Transverse colon (tissue), 4 donors: Measurements from ENCODE around the gene RALGAPA2. TPM values are rescaled to one million over a fixed set of nuclear protein-coding genes. Genes with fewer than 3 reads are reported as not detected.

Experiments used
- DNase-seq: peaks from one replicate; pipeline ENCODE4 v3.0.0-alpha.2; 2019
- H3K27ac ChIP-seq, 4 donors: fragments of 200-600 bp; sonication (generic); 2 replicates each; pipeline ENCODE4 v1.5.1; 2016 to 2018; ENCODE audit warnings: inconsistent platforms in 4 of 4
- H3K27me3 ChIP-seq: fragments of 200-600 bp; sonication (generic); 2 replicates; pipeline ENCODE4 v1.5.1; 2017; ENCODE audit warnings: inconsistent platforms
- H3K36me3 ChIP-seq, 4 donors: fragments of 200-600 bp; sonication (generic); 2 replicates each; pipeline ENCODE4 v1.5.1; 2017 to 2019; ENCODE audit warnings: inconsistent platforms in 4 of 4
- H3K4me1 ChIP-seq, 4 donors: fragments of 200-600 bp; sonication (generic); 2 replicates each; pipeline ENCODE4 v1.5.1; 2017 to 2020; ENCODE audit warnings: inconsistent platforms in 4 of 4
- H3K4me3 ChIP-seq, 4 donors: fragments of 200-600 bp; sonication (generic); 1 replicate in 1 of 4; 2 replicates in 3 of 4; pipeline versions ENCODE4 v1.5.1 to v1.6.1; 2017 to 2019; ENCODE audit warnings: inconsistent platforms in 4 of 4
- H3K9me3 ChIP-seq, 2 donors: fragments of 200-600 bp; sonication (generic); 2 replicates each; pipeline ENCODE4 v1.5.1; 2017 to 2019; ENCODE audit warnings: inconsistent platforms in 2 of 2
- CTCF ChIP-seq, 5 experiments: fragments of 200-600 bp in 3 of 5; fragments of 450-650 bp in 2 of 5; sonication (generic) in 3 of 5; IDR thresholded peaks; 1 replicate in 2 of 5; 2 replicates in 3 of 5; pipeline ENCODE4 v1.5.1; 2016 to 2017; ENCODE audit warnings: antibody characterized with exemption in 5 of 5, inconsistent platforms in 3 of 5, mild to moderate bottlenecking in 2 of 5, moderate library complexity in 1 of 5
- EP300 ChIP-seq: sonication (generic); formaldehyde crosslinking; IDR thresholded peaks from one replicate; pipeline ENCODE4 v1.6.1; 2017; ENCODE audit warnings: antibody characterized with exemption, low read depth
- POLR2A ChIP-seq: fragments of 450-650 bp; IDR thresholded peaks from one replicate; pipeline ENCODE4 v1.6.1; 2016; ENCODE audit warnings: antibody characterized with exemption, mild to moderate bottlenecking, moderate library complexity
- POLR2AphosphoS5 ChIP-seq, 3 donors: sonication (generic); formaldehyde crosslinking; IDR thresholded peaks; one replicate each; pipeline ENCODE4 v1.6.1; 2016; ENCODE audit warnings: antibody characterized with exemption in 3 of 3
- WGBS, 2 donors: methylation state at CpG; one replicate each; pipeline ENCODE4 v1.1.5; 2018; ENCODE audit warnings: low coverage in 1 of 2; 5-methylcytosine and 5-hydroxymethylcytosine counted together
- in situ Hi-C, 4 donors: fragments of 200-750 bp; cut with MboI; loops; one replicate each; pipeline versions ENCODE4 v1.15.0 to v1.15.1; 2017; ENCODE audit warnings: low sequenced_read_pairs in 3 of 4, low pct_ligation_motif_present in 1 of 4, low pct_unique_long_range_greater_than_20kb in 1 of 4
- intact Hi-C: fragments of 100-400 bp; cut with DNase I; formaldehyde crosslinking; loops from one replicate; pipeline ENCODE4 v1.15.1; 2023; ENCODE audit warnings: low total_unique reads
- total RNA-seq, 4 donors: library from RNA; depleted of rRNA; stranded (reverse); fragments of >200 nt; gene quantifications; one replicate each; pipeline ENCODE4 v1.1.0, GENCODE V29; 2016

The RALGAPA2 gene
- total RNA-seq, 4 donors from 2014 or later: 29.5 to 84.0 (median 66.5) TPM

- Histone ChIP-seq H3K27me3 (no peaks in the 10 kb centered on the region), H3K4me1 (no peaks in the 10 kb centered on the region), H3K9me3 (no peaks in the 10 kb centered on the region), H3K4me3 (no peak overlapping the region), H3K36me3 (peaks cover 0 to 28% (median 8%) of the 10 kb centered on the region in 4 donors), H3K27ac (no peak overlapping the region)
- no peak for DNase-seq
- TF ChIP-seq POLR2A: no peak
- TF ChIP-seq POLR2AphosphoS5 (IDR thresholded peaks at IDR 0.05): no peak
- TF ChIP-seq CTCF (IDR thresholded peaks at IDR 0.05): no peak
- no peak for TF ChIP-seq EP300
- in situ Hi-C loops (no loop called here), intact Hi-C loops (no loop called here)
- 75 to 82% methylated on average over 2 of the region's 2 CpGs for WGBS, 2 donors
Measured at GRCh38 chr20:20624914-20625313, 87.5 kb downstream of the RALGAPA2 start.

GRCh38 chr20:20621195-20621594, 91.2 kb downstream of the RALGAPA2 start:
- WGBS, 2 donors: 88 to 100% methylated on average over 1 of the region's 1 CpG
- intact Hi-C loops: no loop called here
- Histone ChIP-seq H3K27me3 (no peaks in the 10 kb centered on the region), H3K27ac (no peak overlapping the region), H3K4me1 (no peaks in the 10 kb centered on the region), H3K9me3 (no peaks in the 10 kb centered on the region), H3K4me3 (no peak overlapping the region), H3K36me3 (peaks cover 0 to 16% (median 5%) of the 10 kb centered on the region in 4 donors)
- DNase-seq: no peak
- in situ Hi-C loops: no loop called here
- no peak for TF ChIP-seq POLR2AphosphoS5 (IDR thresholded peaks at IDR 0.05)
- no peak for TF ChIP-seq CTCF (IDR thresholded peaks at IDR 0.05)
- TF ChIP-seq EP300: no peak
- no peak for TF ChIP-seq POLR2A

DNA sequence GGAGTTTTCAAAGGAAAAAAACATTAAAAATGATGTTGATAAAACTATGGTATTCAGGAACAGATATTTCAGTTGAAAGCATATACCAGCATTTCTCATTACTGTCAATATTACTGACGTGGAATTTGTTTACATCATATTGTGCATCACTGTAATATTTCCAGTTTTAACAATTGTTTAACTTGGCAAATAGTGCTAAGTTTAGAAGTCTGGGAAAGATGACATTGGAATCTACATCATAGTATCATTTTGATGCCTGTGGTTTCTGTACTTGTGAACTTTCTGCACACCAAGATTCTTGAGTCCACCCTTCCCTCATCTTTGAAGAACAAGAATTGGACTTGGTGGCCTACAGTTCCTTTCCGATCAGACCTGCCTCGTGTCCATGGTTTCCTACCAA, 98.1 kb downstream of the RALGAPA2 start:
- no peak for DNase-seq
- Histone ChIP-seq H3K4me3 (no peak overlapping the region), H3K9me3 (no peaks in the 10 kb centered on the region), H3K4me1 (peaks cover 0 to 14% (median 5%) of the 10 kb centered on the region in 4 donors), H3K36me3 (peaks cover 0 to 22% (median 4%) of the 10 kb centered on the region in 4 donors), H3K27me3 (no peaks in the 10 kb centered on the region), H3K27ac (no peak overlapping the region)
- WGBS, 2 donors: 73 to 93% methylated on average over 1 to 3 of the region's 3 CpGs
- TF ChIP-seq CTCF (IDR thresholded peaks at IDR 0.05) (no peak), POLR2AphosphoS5 (IDR thresholded peaks at IDR 0.05) (no peak), POLR2A (no peak), EP300 (no peak)
- in situ Hi-C loops: no loop called here
- intact Hi-C loops: no loop called here

GRCh38 chr20:20612251-20612650, 100.2 kb downstream of the RALGAPA2 start:
- WGBS, 2 donors: 29 to 37% methylated on average over 2 of the region's 2 CpGs
- no peak for TF ChIP-seq POLR2A
- intact Hi-C loops: no loop called here
- H3K9me3 ChIP-seq: no peaks in the 10 kb centered on the region
- H3K36me3 ChIP-seq: peaks cover 0 to 9% (median 4%) of the 10 kb centered on the region in 4 donors
- no peaks in the 10 kb centered on the region for H3K27me3 ChIP-seq
- no peak overlapping the region for H3K4me3 ChIP-seq
- DNase-seq: no peak
- no peak overlapping the region for H3K27ac ChIP-seq
- H3K4me1 ChIP-seq: peaks cover 0 to 14% (median 5%) of the 10 kb centered on the region in 4 donors
- in situ Hi-C loops: no loop called here

- Histone ChIP-seq H3K9me3 (no peaks in the 10 kb centered on the region), H3K4me1 (peaks cover 0 to 14% (median 5%) of the 10 kb centered on the region in 4 donors), H3K27me3 (no peaks in the 10 kb centered on the region), H3K27ac (no peak overlapping the region), H3K36me3 (peaks cover 0 to 9% (median 4%) of the 10 kb centered on the region in 4 donors), H3K4me3 (no peak overlapping the region)
- intact Hi-C loops (no loop called here), in situ Hi-C loops (no loop called here)
- DNase-seq: no peak
- TF ChIP-seq POLR2AphosphoS5 (IDR thresholded peaks at IDR 0.05) (no peak), EP300 (no peak), CTCF (IDR thresholded peaks at IDR 0.05) (no peak)
- WGBS, 2 donors: 81 to 100% methylated on average over 1 of the region's 1 CpG
Measured at GRCh38 chr20:20611167-20611566, 101.3 kb downstream of the RALGAPA2 start.
